ENCODE measurements around the gene KYNU.
A peak's percentile ranks its signal among the peaks of the same experiment; 100 is the strongest.
"Not testable (repeated sequence)": the region's sequence is repeated elsewhere in the genome, so short reads cannot be mapped to it uniquely, and the experiment has no call there.

Gene KYNU

DNA sequence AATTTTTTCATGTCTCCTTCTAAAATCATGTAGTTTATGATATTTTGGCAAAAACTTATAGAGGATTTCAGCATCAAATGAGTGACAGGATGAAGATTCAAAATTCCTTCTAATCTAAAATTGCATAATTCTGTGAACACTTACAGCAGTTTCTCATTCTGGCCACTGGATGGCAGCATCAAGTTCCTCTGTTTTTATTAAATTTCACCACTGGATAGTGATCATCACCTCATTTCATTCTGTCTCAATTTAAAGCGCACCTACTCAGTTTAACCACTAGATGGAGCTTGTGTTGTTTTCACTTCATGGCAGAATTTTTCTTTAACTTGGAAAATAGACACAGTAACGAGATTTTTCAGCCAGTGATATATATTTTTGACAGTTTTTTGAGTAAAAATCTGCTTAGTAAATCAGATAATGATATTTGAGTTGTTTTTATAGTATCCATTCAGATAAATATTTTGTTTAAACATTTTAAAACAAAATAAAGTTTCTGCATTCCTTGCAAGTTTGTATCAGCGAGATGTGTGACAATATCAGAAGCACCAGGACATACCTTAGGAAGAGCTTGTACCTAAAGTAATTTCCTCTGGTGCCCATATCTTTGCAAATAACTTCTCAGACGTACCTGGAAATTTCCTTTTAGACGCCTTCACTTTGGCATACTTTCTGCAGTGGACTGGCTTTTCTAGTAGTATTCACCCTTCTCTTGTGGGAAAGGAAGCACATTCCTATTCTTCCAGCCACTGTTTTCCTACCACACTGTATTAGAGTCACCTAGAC, 157.0 kb downstream of the KYNU start:
- peak; percentile 85 for DNase-seq

DNA sequence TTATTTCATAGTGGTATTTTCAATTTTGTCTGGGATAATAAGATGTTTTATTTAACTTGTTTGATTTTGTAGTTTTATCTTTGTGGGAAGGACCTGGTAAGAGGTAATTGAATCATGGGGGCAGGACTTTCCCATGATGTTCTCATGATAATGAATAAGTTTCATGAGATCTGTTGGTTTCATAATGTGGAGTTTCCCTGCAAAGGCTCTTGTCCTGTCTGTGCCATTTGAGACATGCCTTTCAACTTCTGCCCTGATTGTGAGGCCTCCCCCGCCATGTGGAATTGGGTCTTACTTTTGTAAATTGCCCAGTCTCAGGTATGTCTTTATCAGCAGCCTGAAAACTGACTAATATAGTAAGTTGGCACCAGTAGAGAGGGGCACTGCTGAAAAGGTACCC, 174.0 kb downstream of the KYNU start:
- no peak for DNase-seq

DNA sequence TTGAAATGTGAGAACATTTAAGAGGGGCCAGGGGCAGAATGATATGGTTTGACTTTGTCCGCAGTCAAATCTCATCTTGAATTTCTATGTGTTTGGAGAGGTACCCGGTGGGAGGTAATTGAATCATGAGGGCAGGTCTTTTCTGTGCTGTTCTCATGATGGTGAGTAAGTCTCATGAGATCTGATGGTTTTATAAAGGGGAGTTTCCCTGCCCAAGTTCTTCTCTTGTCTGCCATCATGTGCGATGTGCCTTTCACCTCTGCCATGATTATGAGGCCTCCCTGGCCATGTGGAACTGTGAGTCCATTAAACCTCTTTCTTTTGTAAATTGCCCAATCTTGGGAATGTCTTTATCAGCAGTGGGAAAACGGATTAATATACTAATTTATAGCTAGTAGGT, 176.0 kb downstream of the KYNU start:
- DNase-seq = not testable (repeated sequence)

DNA sequence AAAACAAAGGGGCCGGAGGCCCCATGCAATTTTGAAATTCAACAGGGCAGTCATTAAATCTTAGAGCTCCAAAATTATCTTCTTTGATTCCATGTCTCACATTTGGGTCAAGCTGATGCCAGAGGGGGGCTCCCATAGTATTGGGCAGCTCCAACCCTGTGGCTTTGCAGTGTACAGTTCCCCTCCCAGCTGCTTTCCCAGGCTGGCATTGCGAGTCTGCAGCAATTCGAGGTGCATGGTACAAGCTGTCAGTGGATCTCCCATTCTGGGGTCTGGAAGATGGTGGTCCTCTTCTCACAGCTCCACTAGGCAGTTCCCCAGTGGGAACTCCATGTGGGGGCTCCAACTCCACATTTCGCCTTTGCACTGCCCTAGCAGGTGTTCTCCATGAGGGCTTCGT, 179.1 kb downstream of the KYNU start:
- DNase-seq = no peak

DNA sequence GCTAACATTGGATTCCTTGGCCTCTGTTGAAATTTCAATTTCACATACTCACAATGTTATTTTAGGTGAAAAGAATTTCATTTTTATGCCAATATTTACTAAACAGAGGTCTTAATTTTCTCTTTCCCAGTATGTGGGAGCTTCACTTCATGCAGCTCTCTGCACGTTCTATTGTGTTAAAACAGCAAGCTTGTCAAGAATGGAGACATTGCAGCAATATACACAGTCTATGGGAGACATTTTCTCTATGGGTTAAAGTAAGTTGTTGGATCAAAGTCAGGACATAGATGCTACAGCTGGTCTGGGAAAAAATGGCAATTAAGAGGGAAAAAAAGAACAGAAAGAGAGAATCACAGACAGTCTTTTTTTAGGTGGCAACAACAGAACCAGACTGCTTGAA, 181.4 kb downstream of the KYNU start:
- no peak for DNase-seq

DNA sequence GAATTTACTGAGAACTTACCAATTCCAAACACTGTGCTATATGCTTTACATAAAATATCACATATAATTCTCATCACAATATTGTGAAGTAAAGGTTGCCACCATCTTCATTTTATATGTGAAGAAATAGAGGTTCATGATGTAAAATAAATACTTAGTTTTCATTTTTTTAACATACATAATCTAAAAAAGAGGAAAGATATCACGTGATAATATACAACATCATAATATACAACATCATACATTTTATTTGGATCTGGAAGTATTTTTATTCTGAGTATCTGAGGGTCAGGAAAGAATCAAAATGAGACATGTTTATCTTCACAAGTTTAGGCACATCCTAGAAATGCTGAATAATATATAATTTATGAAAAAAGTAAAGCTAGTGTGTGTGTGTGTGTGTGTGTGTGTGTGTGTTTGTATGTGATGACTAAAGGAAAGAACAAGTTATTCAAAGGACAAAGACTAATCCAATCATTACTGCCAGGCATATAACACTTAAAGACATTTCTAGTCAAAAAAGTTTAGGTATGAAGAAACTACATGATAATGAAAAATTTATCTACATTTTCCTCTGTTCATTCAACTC, 186.2 kb downstream of the KYNU start:
- DNase-seq = no peak

DNA sequence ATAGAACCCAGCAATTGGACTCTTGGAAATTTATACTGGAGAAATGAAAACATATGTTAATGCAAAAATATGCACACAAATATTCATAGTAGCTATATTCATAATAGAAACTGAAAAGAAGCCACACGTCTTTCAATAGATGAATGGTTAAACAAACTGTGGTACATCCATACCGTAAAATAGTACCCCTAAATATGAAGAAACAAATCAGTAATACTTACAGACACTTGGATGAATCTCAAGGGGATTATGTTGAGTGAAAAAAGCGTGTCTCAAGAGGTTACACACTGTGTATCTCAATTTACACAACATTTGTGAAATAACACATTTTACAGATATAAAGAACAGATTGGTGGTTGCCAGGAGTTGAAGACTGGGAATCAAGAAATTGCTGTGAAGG, 190.6 kb downstream of the KYNU start:
- no peak for DNase-seq

DNA sequence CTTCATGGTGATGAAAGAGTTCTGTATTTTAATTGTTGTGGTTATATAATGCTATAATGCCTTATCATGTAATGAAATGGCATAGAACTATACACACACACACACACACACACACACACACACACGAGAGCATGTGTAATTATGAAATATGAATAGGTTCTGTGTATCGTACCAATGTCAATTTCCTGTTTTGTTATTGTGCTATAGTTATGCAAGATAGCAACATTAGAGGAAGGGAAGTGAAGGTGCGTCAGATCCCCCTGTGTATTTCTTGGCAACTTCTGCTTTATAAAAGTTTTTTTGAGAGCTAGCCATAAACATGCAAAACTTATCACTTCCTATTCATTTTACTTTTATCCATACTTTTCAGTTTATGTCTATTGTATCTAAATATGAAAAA, 191.0 kb downstream of the KYNU start:
- no peak for DNase-seq

DNA sequence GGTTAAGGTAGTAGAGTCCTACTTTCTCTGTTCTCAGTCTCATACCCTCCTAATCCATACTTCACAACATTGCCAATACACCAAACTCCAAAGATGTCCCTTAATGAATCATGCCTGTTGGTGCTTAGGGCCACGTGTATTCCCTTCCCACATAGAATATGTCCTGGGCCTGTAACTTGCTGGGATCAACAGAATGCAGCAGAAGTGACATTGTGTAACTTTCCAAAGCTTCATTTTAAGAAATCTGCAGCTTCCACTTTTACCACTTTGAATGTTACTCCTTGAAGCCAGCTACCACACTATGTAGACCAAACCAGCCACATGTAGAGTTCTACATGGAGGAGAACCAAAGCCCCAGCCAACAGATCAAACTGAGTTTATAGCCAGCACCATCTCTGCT, 193.2 kb downstream of the KYNU start:
- DNase-seq = no peak

DNA sequence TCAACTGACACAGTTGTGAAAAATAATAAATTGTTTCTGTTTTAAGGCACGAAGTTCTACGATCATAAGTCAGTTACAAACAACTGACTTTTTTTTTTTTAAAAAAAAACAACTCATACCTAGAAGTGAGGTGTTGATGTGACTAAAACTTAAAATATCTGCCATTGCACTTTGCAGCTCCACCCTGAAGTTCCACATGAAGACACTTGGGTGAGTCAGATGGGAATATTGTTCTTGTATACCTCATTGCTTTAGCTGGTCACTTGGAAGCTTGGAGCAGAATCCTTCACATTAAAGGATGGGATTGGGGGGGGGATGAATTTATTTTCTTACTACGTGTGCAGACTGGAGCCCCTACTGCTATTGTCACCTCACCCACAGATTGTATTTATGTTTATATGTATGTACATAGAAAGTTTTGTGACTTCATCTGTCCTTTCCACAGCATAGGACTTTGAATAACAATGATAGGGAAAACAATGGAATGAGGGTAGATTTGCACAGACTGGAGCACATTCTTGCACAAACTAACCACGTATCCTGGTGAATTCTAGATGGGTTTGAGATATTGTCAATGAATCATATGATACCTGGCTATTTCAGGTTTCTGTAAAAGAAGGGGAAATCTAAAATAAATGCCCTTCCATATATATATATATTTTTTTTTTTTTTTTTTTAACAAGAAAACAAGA, 193.9 kb downstream of the KYNU start:
- DNase-seq = no peak

DNA sequence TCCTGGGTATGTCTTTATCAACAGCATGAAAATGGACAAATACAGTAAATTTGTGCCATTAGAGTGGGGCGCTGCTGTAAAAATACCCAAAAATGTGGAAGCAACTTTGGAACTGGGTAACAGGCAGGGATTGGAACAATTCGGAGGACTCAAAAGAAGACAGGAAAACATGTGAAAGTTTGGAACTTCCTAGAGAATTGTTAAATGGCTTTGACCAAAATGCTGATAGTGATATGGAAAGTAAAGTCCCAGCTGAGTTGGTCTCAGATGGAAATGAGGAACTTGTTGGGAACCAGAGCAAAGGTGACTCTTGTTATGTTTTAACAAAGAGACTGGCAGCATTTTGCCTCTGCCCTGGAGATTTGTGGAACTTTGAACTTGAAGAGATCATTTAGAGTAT, 197.4 kb downstream of the KYNU start:
- DNase-seq = not testable (repeated sequence)

DNA sequence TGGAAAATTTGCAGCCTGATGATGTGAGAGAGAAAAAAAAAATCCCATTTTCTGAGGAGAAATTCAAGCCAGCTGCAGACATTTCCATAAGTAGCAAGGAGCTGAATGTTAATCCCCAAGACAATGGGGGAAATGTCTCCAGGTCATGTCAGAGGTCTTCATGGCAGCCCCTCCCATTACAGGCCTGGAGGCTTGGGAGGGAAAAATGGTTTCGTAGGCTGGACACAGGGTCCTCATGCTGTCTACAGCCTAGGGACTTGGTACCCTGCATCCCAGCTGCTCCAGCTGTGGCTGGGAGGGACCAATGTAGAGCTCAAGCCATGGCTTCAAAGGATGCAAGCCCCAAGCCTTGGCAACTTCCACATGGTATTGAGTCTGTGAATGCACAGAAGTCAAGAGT, 198.2 kb downstream of the KYNU start:
- no peak for DNase-seq

DNA sequence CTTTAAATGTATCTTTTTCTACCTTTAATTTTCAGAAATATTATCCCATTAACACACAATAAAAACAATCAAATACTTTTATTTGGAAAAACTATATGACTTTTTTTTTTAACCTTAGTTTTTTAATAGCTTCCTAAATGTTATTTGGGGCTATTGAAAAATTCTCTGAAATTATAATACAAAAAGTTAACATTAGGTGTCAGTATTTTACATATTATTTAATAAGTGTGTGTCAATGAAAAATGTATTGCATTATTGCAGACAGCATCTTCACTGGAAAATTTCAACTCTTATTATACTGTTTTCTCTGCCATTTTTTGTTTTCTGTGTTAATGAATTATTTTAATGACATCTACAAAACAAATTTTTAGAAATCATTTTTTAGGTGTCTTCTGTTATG, 200.6 kb downstream of the KYNU start:
- DNase-seq = peak; percentile 22

DNA sequence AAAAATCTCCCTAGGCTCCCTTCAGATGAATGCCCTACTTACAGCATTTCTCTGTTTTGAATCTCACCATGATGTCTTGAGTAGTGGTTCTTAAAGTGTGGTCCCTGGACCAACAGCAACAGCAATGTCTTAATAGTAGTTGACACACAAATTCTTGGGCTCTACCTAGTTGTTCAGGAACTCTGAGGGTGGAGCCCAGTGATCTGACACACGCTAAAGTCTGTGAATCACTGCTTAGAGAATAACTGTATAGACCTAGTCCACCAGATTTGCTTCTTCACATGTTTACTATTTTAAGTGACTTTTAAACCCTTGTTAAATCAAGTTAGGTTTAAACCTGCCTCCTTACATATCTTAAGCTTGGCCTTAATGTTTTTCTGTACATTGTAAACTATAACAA, 204.2 kb downstream of the KYNU start:
- no peak for DNase-seq

DNA sequence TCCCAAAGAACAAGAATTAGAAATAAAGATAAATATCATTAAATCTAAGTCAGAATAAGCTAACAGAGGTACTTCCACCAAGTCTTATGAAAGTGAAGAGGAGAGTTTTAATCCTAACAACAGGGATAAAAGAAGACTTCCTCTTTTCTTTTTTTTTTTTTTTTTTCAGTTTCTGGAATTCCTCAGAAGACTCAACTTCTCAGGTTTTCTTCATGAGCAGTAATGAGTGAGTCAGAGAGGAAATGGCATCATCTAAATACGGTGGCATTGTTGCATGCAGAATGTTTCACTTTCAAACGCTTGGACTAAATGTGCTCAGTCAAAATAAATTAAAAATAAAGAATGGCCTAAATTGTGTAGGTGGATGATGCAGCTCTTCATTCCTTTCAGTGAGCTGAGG, 206.2 kb downstream of the KYNU start:
- DNase-seq = peak; percentile 79

DNA sequence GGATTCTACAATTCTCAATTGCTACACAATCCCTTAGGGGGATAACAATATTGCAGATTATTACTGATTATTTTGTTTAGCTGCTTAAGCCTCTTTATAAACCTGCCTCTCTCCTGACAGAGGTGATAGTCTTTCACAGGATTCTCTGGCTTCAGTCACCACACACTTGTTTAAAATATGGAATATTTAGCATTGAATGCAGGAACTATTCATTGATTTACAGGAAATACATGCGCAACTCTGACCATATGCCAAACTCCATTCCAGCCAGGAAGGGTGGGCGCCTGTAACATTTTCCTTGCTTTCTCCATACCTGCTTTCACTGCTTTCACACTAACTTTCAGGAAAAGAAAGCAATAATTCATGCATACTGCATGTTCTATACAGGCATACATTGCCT, 207.0 kb downstream of the KYNU start:
- no peak for DNase-seq

DNA sequence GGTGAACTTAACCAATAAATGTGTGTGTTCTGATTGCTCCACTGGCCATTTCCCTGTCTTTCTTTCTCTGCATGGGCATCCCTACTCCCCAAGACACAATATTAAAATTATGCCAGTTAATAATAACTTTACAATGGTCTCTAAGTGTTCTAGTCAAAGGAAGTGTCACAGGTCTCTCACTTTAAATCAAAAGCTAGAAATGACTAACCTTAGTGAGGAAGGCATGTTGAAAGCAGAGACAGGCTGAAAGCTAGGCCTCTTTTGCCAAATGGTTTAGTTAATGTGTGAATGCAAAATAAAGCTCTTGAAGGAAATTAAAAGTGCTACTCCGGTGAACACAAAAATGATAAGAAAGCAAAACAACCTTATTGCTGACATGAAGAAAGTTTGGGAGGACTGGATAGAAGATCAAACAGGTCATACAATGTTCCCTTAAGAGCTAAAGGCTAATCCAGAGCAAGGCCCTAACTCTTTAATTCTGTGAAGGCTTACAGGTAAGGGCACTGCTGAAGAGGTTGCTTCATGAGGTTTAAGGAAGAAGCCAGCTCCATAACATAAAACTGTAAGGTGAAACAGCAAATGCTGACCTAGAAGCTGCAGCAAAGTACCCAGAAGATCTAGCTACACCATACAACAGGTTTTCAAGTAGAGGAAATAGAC, 207.8 kb downstream of the KYNU start:
- DNase-seq = no peak

DNA sequence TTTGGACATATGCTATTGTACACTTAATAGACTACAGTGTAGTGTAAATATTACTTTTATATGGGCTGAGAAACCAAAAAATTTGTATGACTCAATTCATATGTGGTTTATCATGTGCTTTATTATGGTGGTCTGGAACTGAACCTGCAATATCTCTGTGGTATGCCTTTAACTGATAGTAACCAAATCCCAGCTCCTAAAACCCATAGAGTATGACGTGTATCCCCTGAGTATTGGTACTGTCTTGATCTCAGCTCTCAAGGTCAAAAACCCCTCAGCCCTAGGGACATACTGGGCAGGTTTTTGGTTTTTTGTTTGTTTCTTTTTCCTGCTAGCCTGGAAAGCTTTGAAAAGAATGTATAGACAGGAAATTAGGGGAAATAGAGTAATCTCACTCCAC, 209.6 kb downstream of the KYNU start:
- no peak for DNase-seq

DNA sequence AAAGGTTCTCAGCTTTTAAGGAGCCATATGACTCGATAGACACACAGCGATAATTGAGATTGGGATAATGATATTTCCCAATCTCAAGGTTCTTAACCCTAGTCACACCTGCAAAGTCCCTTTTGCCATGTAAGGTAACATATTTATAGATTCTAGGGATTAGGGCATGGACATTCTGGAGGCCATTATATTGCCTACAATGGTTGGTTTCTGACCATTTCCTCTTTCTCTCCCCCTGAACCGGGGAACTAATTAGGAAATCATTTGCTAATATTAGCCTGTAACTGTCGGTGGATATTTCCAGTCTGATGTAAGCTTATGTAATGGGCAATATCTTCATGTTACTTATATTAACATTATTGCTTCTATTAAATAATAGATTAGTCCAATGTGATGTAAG, 210.9 kb downstream of the KYNU start:
- no peak for DNase-seq

DNA sequence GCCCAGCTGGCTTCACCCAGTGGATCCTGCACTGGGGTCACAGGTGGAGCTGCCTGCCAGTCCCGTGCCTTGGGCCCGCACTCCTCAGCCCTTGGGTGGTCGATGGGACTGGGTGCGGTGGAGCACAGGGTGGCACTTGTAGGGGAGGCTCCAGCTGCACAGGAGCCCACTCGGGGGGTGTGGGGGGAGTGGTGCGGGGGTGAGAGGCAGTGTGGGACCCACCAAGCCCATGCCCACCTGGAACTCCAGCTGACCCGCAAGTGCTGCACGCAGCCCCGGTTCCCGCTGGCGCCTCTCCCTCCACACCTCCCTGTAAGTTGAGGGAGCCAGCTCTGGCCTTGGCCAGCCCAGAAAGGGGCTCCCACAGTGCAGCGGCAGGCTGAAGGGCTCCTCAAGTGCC, 212.1 kb downstream of the KYNU start:
- DNase-seq = not testable (repeated sequence)
